OCI-M2 (cell line): ENCODE measurements around the gene C1GALT1.
A peak's percentile ranks its signal among the peaks of the same experiment; 100 is the strongest.
"Not testable (repeated sequence)": the region's sequence is repeated elsewhere in the genome, so short reads cannot be mapped to it uniquely, and the experiment has no call there.

Experiments used
- DNase-seq: peaks from one replicate; lab custom pipeline; 2025; ENCODE audit not compliant: unreplicated experiment; lab: John Stamatoyannopoulos, UW

The C1GALT1 gene

GRCh38 chr7:7166318-7166717, 16.0 kb upstream of the C1GALT1 start:
- no peak for DNase-seq

GRCh38 chr7:7169296-7169695, 13.0 kb upstream of the C1GALT1 start:
- DNase-seq: no peak

GRCh38 chr7:7173956-7174632, 8.2 kb upstream of the C1GALT1 start:
- no peak for DNase-seq

GRCh38 chr7:7175075-7175695, 7.2 kb upstream of the C1GALT1 start:
- no peak for DNase-seq

GRCh38 chr7:7176406-7177043, 5.8 kb upstream of the C1GALT1 start:
- DNase-seq: no peak

GRCh38 chr7:7177044-7177517, 5.3 kb upstream of the C1GALT1 start:
- DNase-seq: no peak

- DNase-seq: no peak
These were observed 4.3 kb upstream of the C1GALT1 start for GRCh38 chr7:7178081-7178480.

- no peak for DNase-seq
These were observed 3.4 kb upstream of the C1GALT1 start for GRCh38 chr7:7178906-7179305.

GRCh38 chr7:7180725-7181449, 1.5 kb upstream of the C1GALT1 start:
- DNase-seq: no peak

GRCh38 chr7:7181519-7182155, 707 bp upstream of the C1GALT1 start:
- peak; percentile 53 for DNase-seq

GRCh38 chr7:7183061-7183837, 905 bp downstream of the C1GALT1 start:
- DNase-seq: no peak

GRCh38 chr7:7183838-7184463, 1.6 kb downstream of the C1GALT1 start:
- DNase-seq: no peak

GRCh38 chr7:7185371-7185989, 3.1 kb downstream of the C1GALT1 start:
- no peak for DNase-seq

- DNase-seq: no peak
These were observed 5.7 kb downstream of the C1GALT1 start for GRCh38 chr7:7188091-7188490.

- no peak for DNase-seq
These were observed 6.4 kb downstream of the C1GALT1 start for GRCh38 chr7:7188742-7189141.

- no peak for DNase-seq
These were observed 7.8 kb downstream of the C1GALT1 start for GRCh38 chr7:7190142-7190541.

- no peak for DNase-seq
These were observed 8.8 kb downstream of the C1GALT1 start for GRCh38 chr7:7191137-7191536.

- DNase-seq: not testable (repeated sequence)
These were observed 10.7 kb downstream of the C1GALT1 start for GRCh38 chr7:7192798-7193788.
